ENCODE data around the gene FREM1.

DNA sequence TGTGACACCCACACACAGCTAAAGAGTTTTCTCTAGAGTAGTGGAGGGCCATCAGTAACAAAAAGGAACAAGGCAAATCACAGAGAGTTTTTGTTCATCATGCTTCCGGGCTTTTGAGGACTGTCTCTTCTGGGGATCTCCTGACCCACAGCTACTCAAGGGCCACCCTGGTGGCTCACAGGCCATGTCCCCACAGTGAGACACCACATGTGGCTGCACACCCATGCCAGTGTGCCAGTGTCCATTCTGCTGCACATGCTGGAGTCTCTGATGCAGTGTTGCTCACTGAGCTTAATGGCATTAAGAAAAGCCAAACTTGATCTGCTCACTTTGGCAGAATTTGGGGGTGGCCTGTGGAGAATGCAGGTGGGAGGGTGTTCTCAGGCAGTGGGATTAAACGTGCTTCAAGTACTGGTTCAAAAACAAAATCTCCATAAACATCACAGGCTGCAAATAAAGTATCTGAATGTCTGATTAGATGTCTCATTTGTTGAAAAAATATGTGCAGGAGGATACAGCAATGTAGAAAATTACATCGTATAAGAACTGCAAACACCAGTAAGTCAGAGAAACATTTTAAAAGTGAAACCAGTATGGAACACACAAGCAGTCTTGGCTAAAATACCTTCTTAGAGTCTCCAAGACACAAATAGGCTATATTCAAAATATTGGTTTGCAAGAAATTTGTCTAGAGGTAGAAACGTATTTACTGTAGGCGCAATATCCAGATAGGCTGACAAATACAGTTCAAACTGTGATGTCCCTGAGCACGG is 11.0 kb downstream of the FREM1 start:
- TF ChIP-seq POLR2A (IDR thresholded peaks at IDR 0.05; ENCODE audit: low read depth, low read length) (no peak), CHD1 (IDR thresholded peaks at IDR 0.05; ENCODE audit: low read depth, low read length) (no peak), TARDBP (IDR thresholded peaks at IDR 0.05; ENCODE audit: borderline replicate concordance) (no peak)
